IMR-90 (cell line): ENCODE data around the gene RPS28. TPM values are rescaled to one million over a fixed set of nuclear protein-coding genes. Genes with fewer than 3 reads are reported as not detected.

Source experiments
- ATAC-seq: fragments of 200-7000 bp; cut with Tn5 transposase; 2 replicates; pipeline ENCODE4 v1.9.1; 2020; ENCODE audit warnings: low read depth, mild to moderate bottlenecking, moderate library complexity
- BruUV-seq: library from RNA; stranded (reverse); fragments of 400-500 nt; replicated peaks from 2 replicates; lab custom pipeline; 2021; lab: Mats Ljungman, UMichigan
- CTCF ChIA-PET: fragments of 300-600 bp; formaldehyde crosslinking; extraction: SDS; loops from one replicate; lab custom pipeline; 2021; ENCODE audit warnings: antibody characterized with exemption; lab: Yijun Ruan, JAX
- POLR2A ChIA-PET: fragments of 300-600 bp; sonication (Branson Sonifier 250); formaldehyde crosslinking; loops from one replicate; lab custom pipeline; 2022; ENCODE audit warnings: antibody characterized with exemption; ENCODE audit not compliant: unreplicated experiment; lab: Charles Lee
- DNase-seq: peaks from one replicate; pipeline ENCODE4 v3.0.0; 2013
- H2AFZ ChIP-seq: replicated peaks from 2 replicates; pipeline ENCODE3; 2013; ENCODE audit warnings: low read length, mild to moderate bottlenecking; ENCODE audit not compliant: poor library complexity
- H2AK5ac ChIP-seq: 2 replicates; pipeline ENCODE4 v1.6.1; 2013; ENCODE audit warnings: low read depth, low read length, inconsistent platforms
- H2AK9ac ChIP-seq: replicated peaks from 2 replicates; pipeline ENCODE3; 2013; ENCODE audit warnings: mild to moderate bottlenecking, low read depth, low read length, moderate library complexity; ENCODE audit not compliant: poor library complexity
- H2BK120ac ChIP-seq: 2 replicates; pipeline ENCODE4 v1.6.1; 2013; ENCODE audit warnings: low read depth, low read length, inconsistent platforms
- H2BK15ac ChIP-seq: 3 replicates; pipeline ENCODE4 v1.6.1; 2013; ENCODE audit warnings: low read depth, low read length, inconsistent platforms
- H2BK20ac ChIP-seq: 2 replicates; pipeline ENCODE4 v1.6.1; 2013; ENCODE audit warnings: low read depth, mild to moderate bottlenecking, inconsistent platforms, low read length, moderate library complexity
- H2BK5ac ChIP-seq: 2 replicates; pipeline ENCODE4 v1.6.1; 2013; ENCODE audit warnings: mild to moderate bottlenecking, low read depth, low read length, inconsistent platforms; ENCODE audit not compliant: poor library complexity, severe bottlenecking
- H3K14ac ChIP-seq: replicated peaks from 2 replicates; pipeline ENCODE4 v1.6.1; 2013; ENCODE audit warnings: low read depth, low read length, inconsistent platforms
- H3K18ac ChIP-seq: 2 replicates; pipeline ENCODE4 v1.6.1; 2013; ENCODE audit warnings: low read depth, low read length, control low read depth
- H3K23ac ChIP-seq: 2 replicates; pipeline ENCODE4 v1.6.1; 2013; ENCODE audit warnings: low read depth, low read length, inconsistent platforms
- H3K27ac ChIP-seq: 2 replicates; pipeline ENCODE4 v1.5.1; 2013; ENCODE audit warnings: mild to moderate bottlenecking, control low read depth, low read length; ENCODE audit not compliant: insufficient read depth
- H3K27me3 ChIP-seq: 2 replicates; pipeline ENCODE4 v1.6.1; 2013; ENCODE audit warnings: low read length; ENCODE audit not compliant: control insufficient read depth, insufficient read depth
- H3K36me3 ChIP-seq: 2 replicates; pipeline ENCODE4 v1.6.1; 2013; ENCODE audit warnings: low read length, mixed read lengths; ENCODE audit not compliant: control insufficient read depth, insufficient read depth
- H3K4ac ChIP-seq: 2 replicates; pipeline ENCODE4 v1.6.1; 2013; ENCODE audit warnings: low read depth, low read length, inconsistent platforms
- H3K4me1 ChIP-seq: 2 replicates; pipeline ENCODE4 v1.6.1; 2013; ENCODE audit warnings: low read length, mixed read lengths; ENCODE audit not compliant: control insufficient read depth, insufficient read depth
- H3K4me2 ChIP-seq: 2 replicates; pipeline ENCODE4 v1.6.1; 2013; ENCODE audit warnings: low read depth, mild to moderate bottlenecking, control low read depth, low read length, moderate library complexity
- H3K4me3 ChIP-seq: 2 replicates; pipeline ENCODE4 v1.5.1; 2013; ENCODE audit warnings: low read depth, mild to moderate bottlenecking, control low read depth, low read length, moderate library complexity; ENCODE audit not compliant: insufficient read depth
- H3K56ac ChIP-seq: 2 replicates; pipeline ENCODE4 v1.6.1; 2013; ENCODE audit warnings: low read length, inconsistent platforms; ENCODE audit not compliant: insufficient read depth; ENCODE audit errors: extremely low read depth
- H3K79me1 ChIP-seq, 2 experiments: 2 replicates each; pipeline ENCODE4 v1.6.1; 2013; ENCODE audit warnings: low read length in 2 of 2, inconsistent platforms in 1 of 2, low read depth in 1 of 2
- H3K9ac ChIP-seq: 2 replicates; pipeline ENCODE4 v1.6.1; 2013; ENCODE audit warnings: low read depth, low read length, control low read depth
- H3K9me1 ChIP-seq: 2 replicates; pipeline ENCODE4 v1.6.1; 2013; ENCODE audit warnings: low read length, inconsistent platforms; ENCODE audit not compliant: insufficient read depth
- H3K9me3 ChIP-seq: 2 replicates; pipeline ENCODE4 v1.6.1; 2013; ENCODE audit warnings: low read length; ENCODE audit not compliant: control insufficient read depth, insufficient read depth
- H4K20me1 ChIP-seq: 2 replicates; pipeline ENCODE4 v1.6.1; 2013; ENCODE audit warnings: low read length, inconsistent platforms; ENCODE audit not compliant: insufficient read depth
- H4K5ac ChIP-seq: 2 replicates; pipeline ENCODE4 v1.6.1; 2013; ENCODE audit warnings: mild to moderate bottlenecking, low read depth, low read length, control low read depth
- H4K8ac ChIP-seq, 2 experiments: 2 replicates each; pipeline ENCODE4 v1.6.1; 2013; ENCODE audit warnings: low read depth in 2 of 2, low read length in 2 of 2, control low read depth in 1 of 2, inconsistent platforms in 1 of 2
- H4K91ac ChIP-seq: 2 replicates; pipeline ENCODE4 v1.6.1; 2013; ENCODE audit warnings: low read depth, low read length, inconsistent platforms; ENCODE audit not compliant: insufficient read depth
- BHLHE40 ChIP-seq: fragments of 150-350 bp; IDR thresholded peaks from 2 replicates; pipeline ENCODE4 v1.6.1; 2016; ENCODE audit warnings: mild to moderate bottlenecking, low read depth, low read length
- CEBPB ChIP-seq: IDR thresholded peaks from 2 replicates; pipeline ENCODE4 v1.6.1; 2012; ENCODE audit warnings: low read depth, low read length, improper control_type of control experiment
- CHD1 ChIP-seq: IDR thresholded peaks from 2 replicates; pipeline ENCODE4 v1.6.1; 2012; ENCODE audit warnings: low read depth, low read length, improper control_type of control experiment
- CTCF ChIP-seq: conservative IDR thresholded peaks from 2 replicates; pipeline ENCODE4 v1.5.1; 2012; ENCODE audit warnings: mild to moderate bottlenecking, low read depth, low read length, improper control_type of control experiment
- FOS ChIP-seq: fragments of 150-350 bp; IDR thresholded peaks from 2 replicates; pipeline ENCODE4 v1.6.1; 2016; ENCODE audit warnings: low read depth, low read length
- MAFK ChIP-seq: IDR thresholded peaks from 2 replicates; pipeline ENCODE4 v1.6.1; 2012; ENCODE audit warnings: low read depth, low read length, improper control_type of control experiment
- MAZ ChIP-seq: IDR thresholded peaks from 2 replicates; pipeline ENCODE4 v1.6.1; 2012; ENCODE audit warnings: low read depth, mild to moderate bottlenecking, low read length, improper control_type of control experiment, moderate library complexity, borderline replicate concordance
- MXI1 ChIP-seq: IDR thresholded peaks from 2 replicates; pipeline ENCODE4 v1.6.1; 2012; ENCODE audit warnings: low read depth, mild to moderate bottlenecking, low read length, moderate library complexity, borderline replicate concordance
- NFE2L2 ChIP-seq: fragments of 150-350 bp; IDR thresholded peaks from 2 replicates; pipeline ENCODE4 v1.6.1; 2016; ENCODE audit warnings: low read depth, mild to moderate bottlenecking, low read length
- POLR2A ChIP-seq: IDR thresholded peaks from 2 replicates; pipeline ENCODE4 v1.6.1; 2012; ENCODE audit warnings: mild to moderate bottlenecking, low read depth, low read length
- RAD21 ChIP-seq: IDR thresholded peaks from 2 replicates; pipeline ENCODE4 v1.6.1; 2012; ENCODE audit warnings: low read length, improper control_type of control experiment
- RCOR1 ChIP-seq: IDR thresholded peaks from 2 replicates; pipeline ENCODE4 v1.6.1; 2012; ENCODE audit warnings: mild to moderate bottlenecking, low read length, improper control_type of control experiment; ENCODE audit not compliant: insufficient replicate concordance
- RFX5 ChIP-seq: IDR thresholded peaks from 2 replicates; pipeline ENCODE4 v1.8.0; 2012; ENCODE audit warnings: low read depth, mild to moderate bottlenecking, low read length, moderate library complexity
- SMC3 ChIP-seq: fragments of 150-350 bp; IDR thresholded peaks from 2 replicates; pipeline ENCODE4 v1.6.1; 2016; ENCODE audit warnings: low read depth, mild to moderate bottlenecking, antibody characterized with exemption, low read length, moderate library complexity
- USF2 ChIP-seq: fragments of 150-350 bp; IDR thresholded peaks from 2 replicates; pipeline ENCODE4 v1.6.1; 2017; ENCODE audit warnings: mild to moderate bottlenecking, antibody characterized with exemption, low read length, low read depth
- WGBS, 2 experiments: methylation state at CpG; one replicate each; pipeline versions ENCODE4 v1.1.5 to v1.1.7; 2013; ENCODE audit warnings: missing lambda C conversion rate in 2 of 2; ENCODE audit not compliant: insufficient read length in 1 of 2; ENCODE audit errors: extremely low coverage in 2 of 2; 5-methylcytosine and 5-hydroxymethylcytosine counted together
- dilution Hi-C: fragments of 300-500 bp; cut with HindIII; formaldehyde crosslinking; loops from one replicate; pipeline ENCODE4 v1.14.3; 2018; ENCODE audit warnings: low sequenced_read_pairs; ENCODE audit not compliant: unreplicated experiment
- in situ Hi-C: fragments of 300-500 bp; cut with MboI; formaldehyde crosslinking; loops from 3 replicates; pipeline ENCODE4 v1.14.3; 2019; ENCODE audit warnings: low sequenced_read_pairs, inconsistent platforms, mixed read lengths
- intact Hi-C: fragments of 100-400 bp; cut with micrococcal nuclease; formaldehyde crosslinking; loops from 2 replicates; pipeline ENCODE4 v1.10.0; 2022
- polyA plus RNA-seq, 3 experiments: library from polyadenylated mRNA; depleted of rRNA; stranded (reverse); fragments of >200 nt; gene quantifications; 2 replicates each; pipeline ENCODE4 v1.2.3, GENCODE V29; 2012; ENCODE audit warnings: low replicate concordance in 1 of 3
- total RNA-seq: library from RNA; depleted of rRNA; stranded (reverse); fragments of >200 nt; gene quantifications from 2 replicates; pipeline ENCODE4 v1.2.3, GENCODE V29; 2012
- TF ChIP-seq, protein P1 (sequence below): fragments of 150-350 bp; IDR thresholded peaks from 2 replicates; pipeline ENCODE4 v1.6.1; 2016; ENCODE audit warnings: low read depth, mild to moderate bottlenecking, low read length, moderate library complexity, borderline replicate concordance

Gene RPS28
- total and polyA plus RNA-seq, 2 of the 4 experiments (the other 2 are of a cell fraction), result 143 to 643 TPM

DNA sequence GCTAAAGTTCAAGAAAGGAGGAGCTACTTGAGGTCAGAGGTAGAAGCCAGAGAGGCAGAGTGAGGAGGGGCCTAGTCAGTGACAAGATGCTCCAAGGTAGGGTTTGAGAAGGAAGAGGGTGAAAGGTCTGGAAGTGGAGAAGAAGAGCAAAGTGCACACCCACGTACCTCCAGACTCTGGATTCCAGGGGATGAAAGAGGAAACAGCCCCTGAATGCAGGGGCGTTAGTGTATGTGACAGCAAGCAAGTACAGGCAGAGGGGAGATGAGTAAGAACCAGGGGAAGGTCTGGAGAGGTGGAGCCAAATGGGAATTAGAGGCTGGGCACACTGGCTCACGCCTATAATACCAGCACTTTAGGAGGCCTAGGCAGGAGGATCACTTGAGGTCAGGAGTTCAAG lies 8.7 kb downstream of the RPS28 start:
- no peak overlapping the region for H2BK20ac ChIP-seq
- H3K4me3 ChIP-seq, result no peak overlapping the region
- no peak overlapping the region for H2AK9ac ChIP-seq
- no peak overlapping the region for H4K91ac ChIP-seq
- no peaks in the 10 kb centered on the region for H4K20me1 ChIP-seq
- H2AFZ ChIP-seq, result peak overlapping the region; percentile 23
- H4K5ac ChIP-seq, result no peak overlapping the region
- H3K36me3 ChIP-seq, result no peaks in the 10 kb centered on the region
- no peak overlapping the region for H2BK5ac ChIP-seq
- H2BK120ac ChIP-seq, result no peak overlapping the region
- TF ChIP-seq, protein P1, sequence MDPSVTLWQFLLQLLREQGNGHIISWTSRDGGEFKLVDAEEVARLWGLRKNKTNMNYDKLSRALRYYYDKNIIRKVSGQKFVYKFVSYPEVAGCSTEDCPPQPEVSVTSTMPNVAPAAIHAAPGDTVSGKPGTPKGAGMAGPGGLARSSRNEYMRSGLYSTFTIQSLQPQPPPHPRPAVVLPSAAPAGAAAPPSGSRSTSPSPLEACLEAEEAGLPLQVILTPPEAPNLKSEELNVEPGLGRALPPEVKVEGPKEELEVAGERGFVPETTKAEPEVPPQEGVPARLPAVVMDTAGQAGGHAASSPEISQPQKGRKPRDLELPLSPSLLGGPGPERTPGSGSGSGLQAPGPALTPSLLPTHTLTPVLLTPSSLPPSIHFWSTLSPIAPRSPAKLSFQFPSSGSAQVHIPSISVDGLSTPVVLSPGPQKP, result no peak
- TF ChIP-seq USF2 (no peak), SMC3 (no peak), NFE2L2 (no peak), CHD1 (no peak), BHLHE40 (no peak), RAD21 (no peak), CEBPB (no peak), MXI1 (no peak), MAZ (no peak), CTCF (no peak), RCOR1 (no peak), MAFK (no peak), POLR2A (no peak), RFX5 (no peak), FOS (no peak)
- H3K18ac ChIP-seq, result no peak overlapping the region
- peaks cover 26% of the 10 kb centered on the region for H3K27me3 ChIP-seq
- H2AK5ac ChIP-seq, result no peak overlapping the region
- intact Hi-C loops, result no loop called here
- H3K9ac ChIP-seq, result no peak overlapping the region
- 78% methylated on average over 1 of the region's 3 CpGs; no CpG with 5 or more reads in 1 of the 2 experiments for WGBS, 2 experiments
- no peak overlapping the region for H3K27ac ChIP-seq
- H3K4me2 ChIP-seq, result no peak overlapping the region
- no peak for DNase-seq
- H3K56ac ChIP-seq, result no peak overlapping the region
- ChIA-PET CTCF (no interaction called here), POLR2A (no interaction called here)
- no peak overlapping the region for H2BK15ac ChIP-seq
- H3K79me1 ChIP-seq, result peaks cover 0 to 1% of the 10 kb centered on the region in 2 experiments; a peak in 2 of 4 replicates
- H3K14ac ChIP-seq, result no peak overlapping the region
- H3K4ac ChIP-seq, result no peak overlapping the region
- no peaks in the 10 kb centered on the region for H3K9me1 ChIP-seq
- no peak overlapping the region for H4K8ac ChIP-seq
- dilution Hi-C loops, result no loop called here
- H3K4me1 ChIP-seq, result no peaks in the 10 kb centered on the region
- peaks cover 6% of the 10 kb centered on the region for H3K9me3 ChIP-seq
- in situ Hi-C loops, result no loop called here
- no peak overlapping the region for H3K23ac ChIP-seq
- BruUV-seq, result no TSS peak
- no peak for ATAC-seq
